ENCODE results near the gene HDLBP. TPM values are rescaled to one million over a fixed set of nuclear protein-coding genes. Genes with fewer than 3 reads are reported as not detected.

Gene HDLBP
- total and polyA plus RNA-seq, 10 of the 15 experiments (the other 5 are each of a cell fraction or from before 2014, with no cell fraction given) = 19.5 to 383 (median 249) TPM

GRCh38 chr2:241217320-241218031, 98.0 kb downstream of the HDLBP start (continued):
- TF ChIP-seq CTCF (IDR thresholded peaks at IDR 0.05 in 2 of 3, conservative IDR thresholded peaks at IDR 0.05 in 1 of 3; ENCODE audit: control insufficient read depth in 2 of 3, extremely low read depth in 1 of 3, insufficient read depth in 1 of 3, low read depth in 3 of 3, low read length in 3 of 3) (peak in 1 of 3 experiments; percentile 5; a peak in 1 of 6 replicates), TCF3 (IDR thresholded peaks at IDR 0.05; ENCODE audit: borderline replicate concordance, insufficient read depth, low read depth, low read length) (0 out of 2 replicates have a peak, but pooled peaks have one; percentile 60), MXI1 (IDR thresholded peaks at IDR 0.05; ENCODE audit: low read depth, low read length) (peak; percentile 52), GATAD2B (conservative IDR thresholded peaks at IDR 0.05; ENCODE audit: low read depth) (peak; percentile 50; the same call in 1 of the 2 replicates), JUND (IDR thresholded peaks at IDR 0.05; ENCODE audit: low read depth, low read length) (no peak)

- no peak overlapping the region for H3K4me3 ChIP-seq
- ChIA-PET POLR2A (interaction anchor here (0.6 kb wide), 1 partner anchor 606 kb away, joined by 4 read pairs; no protein-coding TSS in a partner anchor), CTCF (interaction anchor here (1.2 to 1.7 kb wide), 4 partner anchors 65 to 139 kb away, joined by 3 to 5 read pairs (median 4); no protein-coding TSS in a partner anchor), SMC1A (ENCODE audit: uncharacterized antibody, unreplicated experiment) (interaction anchor here (0.8 to 1.7 kb wide), 2 partner anchors 65 to 158 kb away, joined by 3 to 4 read pairs; no protein-coding TSS in a partner anchor), RAD21 (ENCODE audit: unreplicated experiment) (interaction anchor here (1.4 kb wide), 1 partner anchor 138 kb away, joined by 4 read pairs; no protein-coding TSS in a partner anchor)
- DNase-seq (ENCODE audit: low read depth, low spot score) (no peak), ATAC-seq (no peak), FAIRE-seq (no peak)
- no peak for TF ChIP-seq PAX5 (IDR thresholded peaks at IDR 0.05; ENCODE audit: borderline replicate concordance, low read depth, low read length)
- TF ChIP-seq TCF3 (IDR thresholded peaks at IDR 0.05; ENCODE audit: borderline replicate concordance, insufficient read depth, low read depth, low read length) = no peak
- TF ChIP-seq TCF7 (IDR thresholded peaks at IDR 0.05; ENCODE audit: borderline replicate concordance) = no peak
- H2AFZ ChIP-seq (ENCODE audit: control insufficient read depth, low read depth, low read length) = no peak overlapping the region
- no peaks in the 10 kb centered on the region for H3K9me3 ChIP-seq (replicated peaks; ENCODE audit: control insufficient read depth, insufficient read depth, low read length)
- H3K4me2 ChIP-seq (ENCODE audit: control insufficient read depth, insufficient read depth) = no peak overlapping the region
- no peaks in the 10 kb centered on the region for H3K79me2 ChIP-seq (ENCODE audit: control insufficient read depth, insufficient read depth, low read length)
- H3K9ac ChIP-seq (ENCODE audit: control insufficient read depth, insufficient read depth, low read length) = no peak overlapping the region
- H3K27ac ChIP-seq (ENCODE audit: control insufficient read depth, insufficient read depth) = no peak overlapping the region
- BruUV-seq (replicated peaks) = no TSS peak
- 50% methylated on average over 13 of the region's 14 CpGs for WGBS (ENCODE audit: insufficient coverage, insufficient replicate concordance, low lambda C conversion rate, missing lambda C conversion rate)
- H3K4me1 ChIP-seq (ENCODE audit: control insufficient read depth, insufficient read depth, low read length) = no peaks in the 10 kb centered on the region
- H3K27me3 ChIP-seq (replicated peaks in 1 of 2; ENCODE audit: control insufficient read depth in 2 of 2, insufficient read depth in 2 of 2, low read length in 1 of 2) = no peaks in the 10 kb centered on the region
- intact Hi-C loops (cut with micrococcal nuclease; ENCODE audit: unreplicated experiment) (loop anchor here (5.0 to 10.0 kb wide), 2 partner anchors 139 to 361 kb away; no protein-coding TSS in a partner anchor), in situ Hi-C loops (cut with MboI) (loop anchor here (5.0 kb wide), 1 partner anchor 139 kb away; no protein-coding TSS in a partner anchor)
- no peaks in the 10 kb centered on the region for H3K36me3 ChIP-seq (ENCODE audit: control insufficient read depth in 2 of 2, insufficient read depth in 2 of 2, low read length in 1 of 2)
- no peaks in the 10 kb centered on the region for H4K20me1 ChIP-seq (ENCODE audit: control insufficient read depth, insufficient read depth)
Observed at GRCh38 chr2:241216211-241216761, 99.2 kb downstream of the HDLBP start.

Measured in GM12878 (cell line).